GM19023 (cell line): Measurements from ENCODE around the gene SOX6.
"Not testable (repeated sequence)": the region's sequence is repeated elsewhere in the genome, so short reads cannot be mapped to it uniquely, and the experiment has no call there.

ENCODE experiments used
- ATAC-seq: cut with Tn5 transposase; IDR thresholded peaks from one replicate; pipeline ENCODE4 v1.9.1; 2021; ENCODE audit warnings: mild to moderate bottlenecking, moderate library complexity; ENCODE audit not compliant: unreplicated experiment

Gene SOX6

DNA sequence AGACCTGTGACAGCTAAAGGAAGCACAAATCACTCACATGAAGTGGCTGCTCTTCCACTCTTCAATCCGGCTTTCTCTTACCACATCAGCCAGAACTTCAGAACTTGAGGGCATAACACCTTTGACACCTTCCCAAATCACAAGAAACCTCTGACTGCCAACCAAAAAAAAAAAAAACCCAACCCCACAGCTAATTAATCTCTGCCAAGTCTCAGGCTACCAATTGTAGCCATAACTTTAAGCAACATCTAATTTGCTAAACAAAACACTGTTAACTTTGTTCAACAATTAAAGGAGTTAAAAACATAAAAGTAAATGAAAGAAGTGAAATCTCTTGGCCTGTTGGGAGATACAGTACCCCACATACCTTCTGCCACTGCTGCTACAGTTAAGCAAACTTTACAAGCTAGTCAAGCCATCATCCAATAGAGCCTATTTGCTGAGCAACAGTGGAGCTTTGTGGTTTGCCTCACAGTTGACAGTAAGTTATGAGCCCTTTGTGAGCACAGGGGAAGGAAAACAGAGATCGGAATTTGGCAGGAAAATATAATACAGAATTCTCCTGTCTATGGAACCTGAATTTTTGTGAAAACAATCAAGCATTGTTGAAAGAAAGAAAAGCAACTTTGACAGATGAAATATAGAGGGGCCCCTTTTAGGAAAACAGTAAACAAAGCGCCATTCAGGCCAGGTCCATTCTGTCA lies at the start of gene SOX6:
Gene SOX6, minus strand, starts transcription at position 490 of the 704 bp plus-strand sequence. CDS start 15,298 bp downstream, outside the sequence.
- ATAC-seq: no peak

GRCh38 chr11:16404781-16405285 lies 48.5 kb upstream of the SOX6 start:
- ATAC-seq: no peak

GRCh38 chr11:16403851-16404250 lies 47.5 kb upstream of the SOX6 start:
- ATAC-seq: no peak

GRCh38 chr11:16403448-16403803 lies 47.1 kb upstream of the SOX6 start:
- ATAC-seq: no peak

- no peak for ATAC-seq
These were observed 46.5 kb upstream of the SOX6 start for GRCh38 chr11:16402654-16403447.

DNA sequence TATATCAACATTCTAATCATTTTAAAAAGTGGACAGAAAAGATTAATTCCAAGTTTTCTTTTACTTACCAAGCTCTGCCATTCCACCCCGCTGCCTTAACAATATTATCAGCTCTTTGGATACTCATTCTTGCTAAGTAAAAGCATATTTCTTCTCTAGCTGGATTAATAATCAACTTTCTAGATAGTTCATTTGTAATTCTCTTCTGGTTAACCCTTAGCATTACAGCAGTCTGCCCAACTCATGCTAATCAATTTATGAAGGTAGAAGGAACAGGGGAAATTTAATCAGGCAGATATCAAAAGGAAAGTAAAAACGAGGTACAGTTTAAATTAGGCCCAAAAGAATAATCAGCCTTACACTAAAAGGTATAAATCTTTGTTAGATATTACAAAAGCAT lies 41.0 kb upstream of the SOX6 start:
- no peak for ATAC-seq

- no peak for ATAC-seq
These were observed 39.3 kb upstream of the SOX6 start for GRCh38 chr11:16395601-16396000.

- ATAC-seq: no peak
These were observed 38.6 kb upstream of the SOX6 start for GRCh38 chr11:16394947-16395346.

DNA sequence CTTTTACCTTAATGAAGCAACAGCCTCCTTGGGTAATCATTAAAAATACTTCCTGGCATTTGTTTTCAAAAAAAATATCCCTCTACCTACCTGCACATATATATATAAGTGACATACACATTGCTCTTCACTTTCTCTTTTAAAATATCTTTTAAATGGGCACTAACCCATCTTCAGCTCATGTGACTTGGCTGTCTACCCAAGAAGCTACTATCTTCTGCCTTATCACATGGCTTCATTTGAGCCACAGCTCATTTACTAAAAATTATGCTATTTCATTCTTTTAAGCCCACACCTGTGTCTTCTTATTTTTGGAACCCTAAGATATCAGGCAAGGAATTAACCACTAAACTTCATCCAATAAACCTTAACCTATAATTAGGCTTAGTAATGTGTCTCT lies 37.0 kb upstream of the SOX6 start:
- no peak for ATAC-seq

DNA sequence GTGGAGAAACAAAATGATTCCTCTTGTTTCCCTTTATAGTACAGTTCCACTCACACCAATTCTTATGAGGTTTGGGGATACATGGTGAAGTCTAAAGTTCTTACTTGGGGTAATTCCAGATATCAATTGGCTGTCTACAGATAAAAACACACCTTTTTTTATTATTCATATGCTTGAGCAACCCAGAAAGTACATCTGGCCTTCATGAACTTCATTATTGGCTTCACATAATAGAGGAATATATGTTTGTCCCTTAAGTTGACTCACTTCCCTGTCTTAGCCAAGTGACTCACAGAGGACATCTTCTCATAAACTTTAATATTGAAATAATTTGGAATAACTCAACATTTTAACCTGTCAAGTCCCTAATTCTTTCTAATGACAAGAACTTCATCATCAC lies 36.3 kb upstream of the SOX6 start:
- ATAC-seq: no peak

DNA sequence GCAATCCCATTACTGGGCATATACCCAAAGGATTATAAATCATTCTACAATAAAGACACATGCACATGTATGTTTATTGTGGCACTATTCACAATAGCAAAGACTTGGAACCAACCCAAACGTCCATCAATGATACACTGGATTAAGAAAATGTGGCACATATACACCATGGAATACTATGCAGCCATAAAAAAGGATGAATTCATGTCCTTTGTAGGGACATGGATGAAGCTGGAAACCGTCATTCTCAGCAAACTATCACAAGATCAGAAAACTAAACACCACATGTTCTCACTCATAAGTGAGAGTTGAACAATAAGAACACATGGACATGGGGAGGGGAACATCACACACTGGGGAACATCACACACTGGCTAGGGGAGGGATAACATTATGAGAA lies 34.5 kb upstream of the SOX6 start:
- ATAC-seq: not testable (repeated sequence)

- no peak for ATAC-seq
These were observed 28.8 kb upstream of the SOX6 start for GRCh38 chr11:16385099-16385498.

DNA sequence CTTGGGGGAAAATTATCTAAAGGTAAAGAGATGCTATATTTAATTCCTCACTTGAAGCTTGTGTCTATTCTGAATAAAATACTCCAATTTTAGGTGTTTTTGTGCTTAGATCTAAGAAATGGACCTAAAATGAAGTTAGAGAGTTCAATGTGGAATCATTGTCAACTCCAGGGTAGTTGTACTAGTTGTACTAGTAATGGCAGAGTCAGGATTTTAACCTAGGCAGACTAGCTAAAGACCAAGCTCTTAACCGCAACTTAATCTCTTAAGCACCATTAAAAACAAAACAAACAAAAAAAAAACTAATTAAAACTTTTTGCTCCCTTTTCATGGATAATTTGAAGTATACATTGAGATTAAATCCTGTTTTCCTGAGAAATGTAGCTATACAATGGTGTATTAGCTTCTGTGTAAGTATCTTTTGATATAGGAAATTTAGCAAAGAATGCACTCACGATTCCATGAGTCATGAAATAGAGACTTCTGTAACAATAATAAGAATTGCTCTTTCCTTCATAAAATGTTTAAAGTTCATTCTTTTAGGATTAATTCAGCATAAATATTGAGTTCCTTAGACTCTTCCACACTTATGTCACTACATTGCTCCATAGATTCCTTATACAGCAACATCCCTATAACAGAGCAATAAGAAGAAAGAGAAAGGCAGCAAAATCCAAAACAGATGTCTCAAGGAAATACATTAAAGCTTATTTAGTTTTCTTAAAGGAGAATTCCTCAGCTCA lies 26.5 kb upstream of the SOX6 start:
- no peak for ATAC-seq

DNA sequence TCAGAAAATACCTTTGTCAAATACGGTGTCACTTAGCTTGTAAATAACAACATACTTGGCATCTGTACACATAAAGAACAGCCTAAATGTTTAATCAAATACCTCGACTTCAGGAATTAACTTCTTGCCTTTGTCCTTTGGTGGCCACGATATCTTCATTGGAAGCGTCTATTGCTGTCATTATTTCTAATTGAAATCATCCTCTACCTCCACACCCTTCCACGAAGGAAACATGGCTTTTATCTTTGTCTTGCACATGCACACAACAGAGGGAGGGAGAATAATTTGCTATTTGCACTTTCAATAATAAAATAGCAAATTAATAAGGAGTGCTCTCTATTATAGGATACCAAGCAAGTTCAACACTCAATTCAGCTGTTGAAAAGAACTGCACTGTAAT lies 25.8 kb upstream of the SOX6 start:
- ATAC-seq: no peak

DNA sequence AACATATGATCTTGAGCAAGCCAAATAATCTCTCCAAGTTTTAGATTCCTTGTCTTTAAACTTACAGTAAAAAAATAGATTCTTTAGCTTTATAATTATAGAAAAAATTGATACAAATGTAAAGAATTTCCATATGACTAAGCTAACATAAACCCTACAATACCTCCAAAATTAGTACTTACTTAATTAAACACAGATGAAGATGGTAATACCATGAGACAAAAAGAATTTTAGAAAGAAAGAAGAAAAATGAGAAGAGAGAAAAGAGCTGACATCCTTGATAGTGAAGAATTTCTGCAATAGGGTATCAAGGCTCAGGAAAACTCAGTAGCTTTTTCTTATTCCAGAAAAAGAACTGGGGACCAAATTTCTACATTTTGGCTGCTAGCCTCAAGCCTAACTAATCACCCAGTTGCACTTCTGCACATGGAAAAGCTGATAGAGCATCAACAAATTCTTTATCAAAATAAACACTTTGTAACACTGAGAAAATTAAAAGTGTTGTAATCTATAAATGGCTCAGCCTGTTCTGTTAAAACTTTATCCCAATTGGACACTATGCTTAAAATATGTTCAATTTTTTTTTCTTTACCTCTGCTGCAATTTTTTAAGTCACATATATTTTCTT lies 24.7 kb upstream of the SOX6 start:
- no peak for ATAC-seq

DNA sequence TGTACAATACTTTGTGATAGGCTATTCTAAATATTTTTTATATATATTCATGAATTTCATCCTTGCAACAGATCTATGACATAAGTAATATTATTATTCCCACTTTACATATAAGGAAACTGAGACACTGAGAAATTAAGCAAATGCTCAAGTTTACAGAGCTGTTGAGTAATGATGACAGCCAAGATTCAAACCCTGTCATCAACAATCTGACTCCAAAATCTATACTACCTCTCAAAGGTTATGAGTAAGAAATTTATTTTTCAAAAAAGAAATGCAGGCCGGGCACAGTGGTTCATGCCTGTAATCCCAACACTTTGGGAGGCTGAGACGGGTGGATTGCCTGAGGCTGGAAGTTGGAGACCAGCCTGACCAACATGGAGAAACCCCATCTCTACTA lies 22.6 kb upstream of the SOX6 start:
- no peak for ATAC-seq

DNA sequence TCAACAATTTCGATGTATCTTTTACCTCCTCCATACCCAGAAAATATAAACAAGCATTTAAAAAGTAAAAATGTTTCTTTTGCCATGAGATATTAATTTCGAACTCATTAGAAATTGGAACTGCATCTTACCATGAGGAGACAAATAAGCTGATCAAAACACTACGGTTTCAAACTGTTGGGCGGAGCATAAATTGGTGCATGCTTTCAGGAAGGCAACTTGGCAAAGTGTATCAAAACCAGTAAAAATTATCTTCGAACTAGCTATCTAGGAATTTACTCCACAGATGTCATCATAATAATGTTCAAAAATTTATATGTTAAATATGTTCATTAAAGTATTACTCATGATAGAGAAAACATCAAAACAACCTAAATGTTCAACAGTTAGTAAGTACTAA lies 21.4 kb upstream of the SOX6 start:
- no peak for ATAC-seq

- not testable (repeated sequence) for ATAC-seq
These were observed 19.3 kb upstream of the SOX6 start for GRCh38 chr11:16375664-16376063.

- no peak for ATAC-seq
These were observed 17.4 kb upstream of the SOX6 start for GRCh38 chr11:16373768-16374167.

- no peak for ATAC-seq
These were observed 16.0 kb upstream of the SOX6 start for GRCh38 chr11:16372355-16372754.

- ATAC-seq: no peak
These were observed 10.9 kb upstream of the SOX6 start for GRCh38 chr11:16367252-16367651.
